ENCODE results near the gene TMEM17. TPM values are rescaled to one million over a fixed set of nuclear protein-coding genes. Genes with fewer than 3 reads are reported as not detected.

Gene TMEM17
- total and polyA plus RNA-seq, 2 of the 13 experiments (the other 11 are each of a cell fraction or from before 2014, with no cell fraction given): 0.22 to 0.50 TPM

DNA sequence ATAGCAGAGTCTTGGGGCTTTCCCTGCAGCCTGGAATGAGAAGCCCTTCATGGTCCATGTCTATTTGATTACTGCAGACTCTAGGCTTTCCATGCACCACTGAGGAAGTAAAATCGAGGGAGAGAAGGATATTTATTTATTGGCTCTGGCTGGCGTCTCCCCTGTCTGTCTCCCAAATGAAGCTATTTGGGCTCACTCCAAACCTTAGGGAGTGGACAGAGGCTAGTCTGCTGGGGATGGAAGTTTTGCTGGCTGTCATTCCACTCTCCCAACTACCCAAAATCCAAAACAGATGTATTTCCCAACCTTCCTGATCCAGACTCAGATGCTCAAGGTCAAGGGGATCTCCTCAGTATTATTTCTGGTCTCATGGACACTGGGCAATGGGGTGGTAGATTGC lies 33.7 kb downstream of the TMEM17 start:
- Histone ChIP-seq H3K9ac (ENCODE audit: insufficient read depth, low read depth, low read length) (no peak overlapping the region), H3K27ac (ENCODE audit: extremely low read length, insufficient read depth, low read length) (no peak overlapping the region), H4K20me1 (ENCODE audit: insufficient read depth, low read length) (no peaks in the 10 kb centered on the region), H3K4me1 (ENCODE audit: insufficient read depth, low read length) (peaks cover 66% of the 10 kb centered on the region), H3K79me2 (ENCODE audit: insufficient read depth, low read length) (no peaks in the 10 kb centered on the region), H3K4me2 (ENCODE audit: low read depth, low read length) (no peak overlapping the region), H2AFZ (ENCODE audit: low read length) (no peak overlapping the region), H3K9me3 (ENCODE audit: low read length) (no peaks in the 10 kb centered on the region), H3K27me3 (ENCODE audit: control insufficient read depth in 1 of 2, insufficient read depth in 2 of 2, low read length in 2 of 2) (no peaks in the 10 kb centered on the region), H3K4me3 (replicated peaks in 1 of 3; ENCODE audit: insufficient read depth in 1 of 3, low read depth in 2 of 3, low read length in 3 of 3) (no peak overlapping the region), H3K36me3 (replicated peaks in 1 of 2; ENCODE audit: control insufficient read depth in 1 of 2, insufficient read depth in 2 of 2, low read length in 2 of 2) (no peaks in the 10 kb centered on the region)
- POLR2A ChIA-PET: interaction anchor here (1.3 to 4.2 kb wide), 2 partner anchors 54 to 97 kb away, joined by 3 to 16 read pairs; no protein-coding TSS in a partner anchor
- FAIRE-seq: no peak
- CTCF ChIA-PET (ENCODE audit: low intra/inter-chr PET ratio, low total read pairs): no interaction called here
- intact Hi-C loops (cut with micrococcal nuclease; ENCODE audit: unreplicated experiment): no loop called here
- in situ Hi-C loops (cut with HindIII; ENCODE audit: extremely low pct_ligation_motif_present, low pct_unique_long_range_greater_than_20kb): no loop called here
- no peak for TF ChIP-seq ETV5 (CRISPR knock-in tag; IDR thresholded peaks at IDR 0.05; ENCODE audit: borderline replicate concordance)
- TF ChIP-seq XBP1 (CRISPR knock-in tag; IDR thresholded peaks at IDR 0.05): no peak
- TF ChIP-seq, protein P1, sequence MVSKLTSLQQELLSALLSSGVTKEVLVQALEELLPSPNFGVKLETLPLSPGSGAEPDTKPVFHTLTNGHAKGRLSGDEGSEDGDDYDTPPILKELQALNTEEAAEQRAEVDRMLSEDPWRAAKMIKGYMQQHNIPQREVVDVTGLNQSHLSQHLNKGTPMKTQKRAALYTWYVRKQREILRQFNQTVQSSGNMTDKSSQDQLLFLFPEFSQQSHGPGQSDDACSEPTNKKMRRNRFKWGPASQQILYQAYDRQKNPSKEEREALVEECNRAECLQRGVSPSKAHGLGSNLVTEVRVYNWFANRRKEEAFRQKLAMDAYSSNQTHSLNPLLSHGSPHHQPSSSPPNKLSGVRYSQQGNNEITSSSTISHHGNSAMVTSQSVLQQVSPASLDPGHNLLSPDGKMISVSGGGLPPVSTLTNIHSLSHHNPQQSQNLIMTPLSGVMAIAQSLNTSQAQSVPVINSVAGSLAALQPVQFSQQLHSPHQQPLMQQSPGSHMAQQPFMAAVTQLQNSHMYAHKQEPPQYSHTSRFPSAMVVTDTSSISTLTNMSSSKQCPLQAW (CRISPR knock-in tag; IDR thresholded peaks at IDR 0.05): no peak
- no peak for TF ChIP-seq SAFB2 (CRISPR knock-in tag; IDR thresholded peaks at IDR 0.05; ENCODE audit: borderline replicate concordance, low read depth)
- no peak for TF ChIP-seq FOXP1 (IDR thresholded peaks at IDR 0.05)
- TF ChIP-seq FOXP1 (CRISPR knock-in tag; IDR thresholded peaks at IDR 0.05): no peak
- TF ChIP-seq, protein P2, sequence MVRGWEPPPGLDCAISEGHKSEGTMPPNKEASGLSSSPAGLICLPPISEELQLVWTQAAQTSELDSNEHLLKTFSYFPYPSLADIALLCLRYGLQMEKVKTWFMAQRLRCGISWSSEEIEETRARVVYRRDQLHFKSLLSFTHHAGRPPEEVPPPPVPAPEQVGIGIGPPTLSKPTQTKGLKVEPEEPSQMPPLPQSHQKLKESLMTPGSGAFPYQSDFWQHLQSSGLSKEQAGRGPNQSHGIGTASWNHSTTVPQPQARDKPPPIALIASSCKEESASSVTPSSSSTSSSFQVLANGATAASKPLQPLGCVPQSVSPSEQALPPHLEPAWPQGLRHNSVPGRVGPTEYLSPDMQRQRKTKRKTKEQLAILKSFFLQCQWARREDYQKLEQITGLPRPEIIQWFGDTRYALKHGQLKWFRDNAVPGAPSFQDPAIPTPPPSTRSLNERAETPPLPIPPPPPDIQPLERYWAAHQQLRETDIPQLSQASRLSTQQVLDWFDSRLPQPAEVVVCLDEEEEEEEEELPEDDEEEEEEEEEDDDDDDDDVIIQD (CRISPR knock-in tag; IDR thresholded peaks at IDR 0.05; ENCODE audit: low read depth): no peak
- no peak for TF ChIP-seq FOXO1 (CRISPR knock-in tag; IDR thresholded peaks at IDR 0.05)
- no peak for TF ChIP-seq ZNF496 (CRISPR knock-in tag; IDR thresholded peaks at IDR 0.05; ENCODE audit: insufficient replicate concordance)
- no peak for TF ChIP-seq HIVEP1 (CRISPR knock-in tag; IDR thresholded peaks at IDR 0.05)
- TF ChIP-seq KDM1A (CRISPR knock-in tag; IDR thresholded peaks at IDR 0.05): no peak
- TF ChIP-seq ATM (IDR thresholded peaks at IDR 0.05; ENCODE audit: borderline replicate concordance): no peak
- TF ChIP-seq U2AF1 (optimal IDR thresholded peaks at IDR 0.05; ENCODE audit: low read depth, low read length): no peak
- TF ChIP-seq ATF1 (CRISPR knock-in tag; IDR thresholded peaks at IDR 0.05): no peak
- TF ChIP-seq ZFP41 (CRISPR knock-in tag; IDR thresholded peaks at IDR 0.05; ENCODE audit: borderline replicate concordance): no peak
- no peak for TF ChIP-seq MBNL3 (CRISPR knock-in tag; conservative IDR thresholded peaks at IDR 0.05)
- TF ChIP-seq ZNF674 (CRISPR knock-in tag; IDR thresholded peaks at IDR 0.05; ENCODE audit: low read depth): no peak
- BruUV-seq (replicated peaks): no TSS peak
- DNase-seq (ENCODE audit: low spot score): no peak
- no peak for ATAC-seq
- WGBS (ENCODE audit: low lambda C conversion rate): 81% methylated on average over 2 of the region's 2 CpGs
